ENCODE results near the gene SSBP1. TPM values are rescaled to one million over a fixed set of nuclear protein-coding genes. Genes with fewer than 3 reads are reported as not detected.

Gene SSBP1
- total RNA-seq, 2 experiments from 2014 or later: 108 to 116 TPM

- Mint-ChIP-seq H3K27ac (no peak overlapping the region), H3K36me3 (ENCODE audit: low read depth) (peaks cover 7% of the 10 kb centered on the region), H3K27me3 (no peaks in the 10 kb centered on the region), H3K9me3 (no peaks in the 10 kb centered on the region), H3K4me3 (no peak overlapping the region), H3K4me1 (ENCODE audit: low read depth) (no peaks in the 10 kb centered on the region)
- Histone ChIP-seq H3K27ac (ENCODE audit: low read depth in 1 of 2, low read length in 2 of 2) (no peak overlapping the region), H3K4me3 (ENCODE audit: low read length) (no peak overlapping the region), H3K27me3 (ENCODE audit: control insufficient read depth in 1 of 2, insufficient read depth in 2 of 2, low read length in 2 of 2) (no peaks in the 10 kb centered on the region), H3K9me3 (ENCODE audit: control insufficient read depth in 1 of 2, insufficient read depth in 1 of 2, low read length in 2 of 2) (no peaks in the 10 kb centered on the region), H3K36me3 (ENCODE audit: insufficient read depth, low read length) (no peaks in the 10 kb centered on the region), H3K4me1 (ENCODE audit: insufficient read depth, low read length) (no peaks in the 10 kb centered on the region)
- intact Hi-C loops (cut with DNase I, micrococcal nuclease): no loop called here
- ChIA-PET POLR2A (interaction anchor here (0.7 kb wide), 1 partner anchor 15 kb away, joined by 3 read pairs; the partner anchor contains the start of gene DENND11), CTCF (interaction anchor here (1.5 kb wide), 1 partner anchor 20 kb away, joined by 5 read pairs; the partner anchor contains the start of gene SSBP1)
- ATAC-seq (ENCODE audit: poor library complexity): no peak
- DNase-seq: no peak
- TF ChIP-seq, protein P1, sequence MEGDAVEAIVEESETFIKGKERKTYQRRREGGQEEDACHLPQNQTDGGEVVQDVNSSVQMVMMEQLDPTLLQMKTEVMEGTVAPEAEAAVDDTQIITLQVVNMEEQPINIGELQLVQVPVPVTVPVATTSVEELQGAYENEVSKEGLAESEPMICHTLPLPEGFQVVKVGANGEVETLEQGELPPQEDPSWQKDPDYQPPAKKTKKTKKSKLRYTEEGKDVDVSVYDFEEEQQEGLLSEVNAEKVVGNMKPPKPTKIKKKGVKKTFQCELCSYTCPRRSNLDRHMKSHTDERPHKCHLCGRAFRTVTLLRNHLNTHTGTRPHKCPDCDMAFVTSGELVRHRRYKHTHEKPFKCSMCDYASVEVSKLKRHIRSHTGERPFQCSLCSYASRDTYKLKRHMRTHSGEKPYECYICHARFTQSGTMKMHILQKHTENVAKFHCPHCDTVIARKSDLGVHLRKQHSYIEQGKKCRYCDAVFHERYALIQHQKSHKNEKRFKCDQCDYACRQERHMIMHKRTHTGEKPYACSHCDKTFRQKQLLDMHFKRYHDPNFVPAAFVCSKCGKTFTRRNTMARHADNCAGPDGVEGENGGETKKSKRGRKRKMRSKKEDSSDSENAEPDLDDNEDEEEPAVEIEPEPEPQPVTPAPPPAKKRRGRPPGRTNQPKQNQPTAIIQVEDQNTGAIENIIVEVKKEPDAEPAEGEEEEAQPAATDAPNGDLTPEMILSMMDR (IDR thresholded peaks at IDR 0.05): no peak
These were observed 20.7 kb upstream of the SSBP1 start for GRCh38 chr7:141717450-141717849.

GRCh38 chr7:141722529-141722928, 15.6 kb upstream of the SSBP1 start:
- Mint-ChIP-seq H3K4me1 (ENCODE audit: low read depth) (no peaks in the 10 kb centered on the region), H3K27ac (no peak overlapping the region), H3K36me3 (ENCODE audit: low read depth) (peaks cover 11% of the 10 kb centered on the region), H3K27me3 (no peaks in the 10 kb centered on the region), H3K4me3 (no peak overlapping the region), H3K9me3 (no peaks in the 10 kb centered on the region)
- Histone ChIP-seq H3K27ac (ENCODE audit: low read depth in 1 of 2, low read length in 2 of 2) (no peak overlapping the region), H3K4me1 (ENCODE audit: insufficient read depth, low read length) (no peaks in the 10 kb centered on the region), H3K4me3 (ENCODE audit: low read length) (no peak overlapping the region), H3K27me3 (ENCODE audit: control insufficient read depth in 1 of 2, insufficient read depth in 2 of 2, low read length in 2 of 2) (no peaks in the 10 kb centered on the region), H3K9me3 (ENCODE audit: control insufficient read depth in 1 of 2, insufficient read depth in 1 of 2, low read length in 2 of 2) (no peaks in the 10 kb centered on the region), H3K36me3 (ENCODE audit: insufficient read depth, low read length) (no peaks in the 10 kb centered on the region)
- TF ChIP-seq, protein P1 (IDR thresholded peaks at IDR 0.05): no peak
- intact Hi-C loops (cut with DNase I, micrococcal nuclease): no loop called here
- ATAC-seq (ENCODE audit: poor library complexity) (no peak), DNase-seq (no peak)
- CTCF ChIA-PET: interaction anchor here (0.6 to 1.4 kb wide), 4 partner anchors 9 to 816 kb away, joined by 3 to 4 read pairs (median 3); no protein-coding TSS in a partner anchor
- POLR2A ChIA-PET: interaction anchor here (1.3 kb wide), 1 partner anchor 15 kb away, joined by 5 read pairs; the partner anchor contains the start of gene SSBP1

DNA sequence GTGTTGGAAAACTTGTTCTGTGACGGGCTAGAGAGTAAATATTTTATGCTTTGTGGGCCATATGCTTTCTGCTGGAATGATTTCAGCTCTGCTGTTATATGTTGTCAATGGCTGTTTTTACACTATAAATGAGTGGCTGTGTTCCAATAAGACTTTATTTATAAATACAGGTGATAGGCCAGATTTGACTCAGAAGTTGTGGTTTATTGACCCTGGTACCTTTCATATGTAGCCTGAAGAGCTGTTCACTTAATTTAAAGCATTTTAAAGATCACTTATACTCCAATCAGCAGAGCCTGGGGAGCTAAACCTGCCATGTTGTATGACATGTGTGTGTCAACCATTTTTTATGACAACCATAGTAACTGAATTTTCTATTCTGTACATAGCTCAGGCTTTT, 9.1 kb upstream of the SSBP1 start:
- H3K27me3 Mint-ChIP-seq: no peaks in the 10 kb centered on the region
- H3K4me3 ChIP-seq (ENCODE audit: low read length): no peak overlapping the region
- intact Hi-C loops (cut with DNase I, micrococcal nuclease): no loop called here
- no peaks in the 10 kb centered on the region for H3K36me3 ChIP-seq (ENCODE audit: insufficient read depth, low read length)
- H3K27ac Mint-ChIP-seq: no peak overlapping the region
- H3K27ac ChIP-seq (ENCODE audit: low read depth in 1 of 2, low read length in 2 of 2): no peak overlapping the region
- H3K36me3 Mint-ChIP-seq (ENCODE audit: low read depth): peaks cover 6% of the 10 kb centered on the region
- DNase-seq (no peak), ATAC-seq (ENCODE audit: poor library complexity) (no peak)
- ChIA-PET POLR2A (interaction anchor here (1.2 to 2.3 kb wide), 2 partner anchors 9 to 19 kb away, joined by 3 to 11 read pairs; partner anchors contain the start of gene SSBP1), CTCF (interaction anchor here (1.5 to 2.1 kb wide), 2 partner anchors 9 to 74 kb away, joined by 4 to 6 read pairs; partner anchors contain the start of gene SSBP1)
- no peaks in the 10 kb centered on the region for H3K27me3 ChIP-seq (ENCODE audit: control insufficient read depth in 1 of 2, insufficient read depth in 2 of 2, low read length in 2 of 2)
- H3K4me1 ChIP-seq (ENCODE audit: insufficient read depth, low read length): no peaks in the 10 kb centered on the region
- no peak overlapping the region for H3K4me3 Mint-ChIP-seq
- H3K9me3 Mint-ChIP-seq: no peaks in the 10 kb centered on the region
- H3K4me1 Mint-ChIP-seq (ENCODE audit: low read depth): no peaks in the 10 kb centered on the region
- TF ChIP-seq, protein P1 (IDR thresholded peaks at IDR 0.05): no peak
- H3K9me3 ChIP-seq (ENCODE audit: control insufficient read depth in 1 of 2, insufficient read depth in 1 of 2, low read length in 2 of 2): no peaks in the 10 kb centered on the region
